ENCODE measurements around the gene ALPK3.
A peak's percentile ranks its signal among the peaks of the same experiment; 100 is the strongest.

Gene ALPK3

DNA sequence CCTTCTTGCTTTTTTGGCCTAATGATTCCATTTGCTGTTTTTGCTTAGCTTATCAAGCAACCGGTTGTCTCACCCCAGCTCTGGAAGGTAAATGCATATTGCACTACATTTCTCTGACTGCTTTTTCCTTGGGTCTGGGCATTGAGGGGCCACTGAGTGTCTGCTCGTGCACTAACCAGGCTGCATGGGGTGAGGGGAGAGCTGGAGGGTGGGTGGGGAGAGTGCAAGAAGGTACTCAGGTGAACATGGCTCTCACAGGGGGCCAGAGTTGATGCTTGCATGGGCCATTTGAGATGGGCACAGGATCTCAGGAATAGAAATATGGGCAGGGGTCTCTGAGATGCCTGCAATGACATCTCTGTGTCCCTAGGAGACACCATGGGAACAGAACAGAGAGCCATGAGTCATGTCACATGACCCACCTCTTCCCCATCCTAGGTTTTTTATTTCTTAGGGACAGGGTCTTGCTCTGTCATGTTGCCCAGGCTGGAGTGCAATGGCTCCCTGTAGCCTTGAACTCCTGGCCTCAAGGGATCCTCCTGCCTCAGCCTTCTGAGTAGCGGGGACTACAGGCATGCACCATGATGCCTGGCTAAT, 6.2 kb downstream of the ALPK3 start:
- TF ChIP-seq, protein P1, sequence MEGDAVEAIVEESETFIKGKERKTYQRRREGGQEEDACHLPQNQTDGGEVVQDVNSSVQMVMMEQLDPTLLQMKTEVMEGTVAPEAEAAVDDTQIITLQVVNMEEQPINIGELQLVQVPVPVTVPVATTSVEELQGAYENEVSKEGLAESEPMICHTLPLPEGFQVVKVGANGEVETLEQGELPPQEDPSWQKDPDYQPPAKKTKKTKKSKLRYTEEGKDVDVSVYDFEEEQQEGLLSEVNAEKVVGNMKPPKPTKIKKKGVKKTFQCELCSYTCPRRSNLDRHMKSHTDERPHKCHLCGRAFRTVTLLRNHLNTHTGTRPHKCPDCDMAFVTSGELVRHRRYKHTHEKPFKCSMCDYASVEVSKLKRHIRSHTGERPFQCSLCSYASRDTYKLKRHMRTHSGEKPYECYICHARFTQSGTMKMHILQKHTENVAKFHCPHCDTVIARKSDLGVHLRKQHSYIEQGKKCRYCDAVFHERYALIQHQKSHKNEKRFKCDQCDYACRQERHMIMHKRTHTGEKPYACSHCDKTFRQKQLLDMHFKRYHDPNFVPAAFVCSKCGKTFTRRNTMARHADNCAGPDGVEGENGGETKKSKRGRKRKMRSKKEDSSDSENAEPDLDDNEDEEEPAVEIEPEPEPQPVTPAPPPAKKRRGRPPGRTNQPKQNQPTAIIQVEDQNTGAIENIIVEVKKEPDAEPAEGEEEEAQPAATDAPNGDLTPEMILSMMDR (conservative IDR thresholded peaks at IDR 0.05; ENCODE audit: low read depth, low read length) = no peak
- DNase-seq (ENCODE audit: low read depth) = no peak
- no peak overlapping the region for H3K4me3 ChIP-seq (ENCODE audit: low read depth, low read length)

DNA sequence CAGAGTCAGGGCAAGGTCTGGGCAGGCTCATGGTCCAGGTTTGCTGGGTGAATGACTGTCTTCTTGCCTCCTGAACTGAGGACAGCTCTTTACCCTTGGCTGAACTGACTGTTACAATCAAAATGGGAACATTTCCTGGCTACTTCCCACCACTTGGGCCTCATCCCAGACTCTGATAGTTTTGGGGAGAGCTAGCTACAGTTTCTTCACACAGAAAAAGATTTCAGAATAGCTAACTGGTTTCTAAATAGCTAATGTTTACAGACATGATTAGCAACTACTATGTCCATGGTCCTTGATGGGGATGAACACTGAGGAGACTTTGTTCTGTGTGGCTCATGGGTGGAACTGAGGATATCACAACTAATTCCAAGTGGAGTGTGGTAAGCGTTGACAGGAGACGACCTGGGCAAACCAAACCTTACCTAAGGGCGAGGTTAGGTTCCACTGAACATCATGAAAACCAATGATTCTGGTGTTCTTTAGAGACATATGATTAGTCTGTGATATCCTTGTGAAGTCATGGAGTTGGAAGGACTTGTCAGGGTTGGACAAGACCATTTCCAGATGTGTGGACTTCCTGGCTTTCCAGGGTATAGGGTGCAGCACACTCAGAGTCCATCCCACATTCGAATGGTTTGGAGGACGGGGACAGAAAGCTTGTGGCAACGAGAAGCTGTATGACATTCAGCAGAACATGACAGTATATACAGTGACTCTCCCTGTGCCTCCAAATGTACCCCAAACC, 7.3 kb downstream of the ALPK3 start:
- TF ChIP-seq, protein P1 (conservative IDR thresholded peaks at IDR 0.05; ENCODE audit: low read depth, low read length) = no peak
- no peak overlapping the region for H3K4me3 ChIP-seq (ENCODE audit: low read depth, low read length)
- DNase-seq (ENCODE audit: low read depth) = no peak

DNA sequence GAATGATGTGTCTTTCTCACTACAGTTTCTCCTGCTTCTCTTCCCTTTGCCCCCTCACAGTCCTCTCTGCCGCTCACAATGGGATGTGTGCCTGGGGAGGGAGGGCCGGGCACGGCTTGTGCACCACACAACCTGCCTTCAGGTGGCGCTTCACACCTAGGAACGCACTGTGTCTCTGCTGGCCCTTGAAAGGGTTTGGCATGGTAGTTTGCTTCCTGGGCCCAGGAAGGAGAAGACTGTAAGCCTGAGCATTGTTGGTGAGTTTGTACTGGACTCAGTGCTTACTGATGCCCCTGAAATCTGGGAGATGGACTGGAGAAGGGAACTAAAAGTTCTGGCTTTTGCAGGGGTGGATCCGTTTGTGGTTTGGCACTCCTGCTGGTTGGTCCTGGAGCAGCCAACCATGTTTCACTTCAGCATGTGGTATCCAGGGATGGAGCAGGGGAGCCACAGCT, 9.2 kb downstream of the ALPK3 start:
- peak; percentile 31 for DNase-seq (ENCODE audit: low read depth)

DNA sequence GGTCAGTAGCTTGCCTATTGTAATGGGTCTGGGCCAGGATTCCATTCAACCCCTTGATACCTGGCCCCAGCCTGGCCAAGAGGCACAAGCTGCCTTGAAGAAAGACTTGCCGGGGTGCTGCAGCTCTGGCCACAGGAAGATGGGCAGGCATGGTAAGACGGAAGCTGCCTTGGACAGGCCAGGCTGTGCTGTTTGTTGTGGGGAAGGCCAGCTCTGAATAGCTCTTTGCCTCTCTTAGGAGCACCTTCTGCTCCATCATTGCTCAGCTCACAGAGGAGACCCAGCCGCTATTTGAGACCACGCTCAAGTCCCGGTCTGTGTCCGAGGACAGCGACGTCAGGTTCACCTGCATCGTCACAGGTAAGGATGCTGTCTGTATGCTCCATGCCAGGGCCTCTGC, 10.1 kb downstream of the ALPK3 start:
- DNase-seq (ENCODE audit: low read depth) = no peak
- TF ChIP-seq, protein P1 (conservative IDR thresholded peaks at IDR 0.05; ENCODE audit: low read depth, low read length) = no peak
- no peak overlapping the region for H3K4me3 ChIP-seq (ENCODE audit: low read depth, low read length)

More for the DNA sequence above, 9.2 kb downstream of the ALPK3 start:
- TF ChIP-seq, protein P1 (conservative IDR thresholded peaks at IDR 0.05; ENCODE audit: low read depth, low read length) = peak; percentile 52
- no peak overlapping the region for H3K4me3 ChIP-seq (ENCODE audit: low read depth, low read length)

DNA sequence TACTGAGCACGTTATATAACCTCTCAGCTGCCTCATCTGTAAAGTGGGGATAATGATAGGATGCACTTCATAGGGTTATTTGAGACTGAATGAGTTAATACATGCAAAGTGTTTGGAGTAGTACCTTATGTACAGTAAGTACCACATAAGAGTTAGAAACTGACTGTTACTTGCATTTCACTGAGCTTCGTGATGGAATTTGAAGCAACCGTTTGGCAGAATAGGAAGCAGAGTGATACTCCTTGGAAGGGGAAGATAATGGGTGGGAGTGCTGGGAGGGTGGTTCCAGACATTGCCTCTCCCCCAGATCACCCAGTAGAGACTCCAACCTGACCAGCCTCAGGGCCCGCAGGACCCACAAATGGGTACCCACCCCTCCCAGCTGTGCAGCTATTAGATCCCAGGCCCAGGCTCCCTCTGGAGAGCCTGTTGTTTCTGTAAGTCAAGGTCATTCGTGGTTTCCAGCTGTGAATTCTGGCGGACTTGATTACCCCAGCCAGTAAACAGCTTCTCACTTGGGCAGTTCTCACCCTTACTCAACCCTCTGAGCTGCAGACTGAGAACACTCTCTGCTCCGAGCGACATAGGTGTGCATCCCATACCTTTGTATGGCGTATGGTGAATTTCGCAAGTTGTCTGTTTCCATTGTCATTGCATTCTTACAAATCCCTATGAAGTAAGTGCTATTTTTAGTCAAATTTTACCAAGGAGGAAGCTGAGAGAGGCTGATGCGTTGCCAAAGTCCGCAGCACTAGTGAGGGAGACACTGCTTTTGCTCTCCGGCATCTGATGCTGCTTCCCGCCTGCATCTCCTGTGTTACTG, 11.1 kb downstream of the ALPK3 start:
- DNase-seq (ENCODE audit: low read depth) = peak; percentile 68
- no peak overlapping the region for H3K4me3 ChIP-seq (ENCODE audit: low read depth, low read length)
- TF ChIP-seq, protein P1 (conservative IDR thresholded peaks at IDR 0.05; ENCODE audit: low read depth, low read length) = no peak

DNA sequence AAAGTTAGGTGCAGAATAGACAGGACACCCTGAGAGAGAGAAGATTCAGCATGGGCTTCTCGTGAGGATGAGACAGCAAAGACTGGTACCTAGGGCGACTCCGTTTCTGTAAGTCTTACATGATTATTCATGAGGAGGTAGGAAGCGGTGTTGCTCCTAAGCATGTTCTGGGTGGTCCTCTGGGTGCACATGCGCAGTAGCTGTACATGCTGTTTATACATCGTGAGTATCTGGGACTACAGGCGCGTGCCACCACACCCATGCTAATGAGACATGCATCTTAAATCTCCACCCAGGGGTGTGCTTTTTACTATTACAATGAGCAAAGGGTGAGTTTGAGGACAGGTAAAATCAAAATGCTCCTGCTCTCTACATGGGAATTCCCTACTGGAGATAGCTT, 12.3 kb downstream of the ALPK3 start:
- no peak overlapping the region for H3K4me3 ChIP-seq (ENCODE audit: low read depth, low read length)
- TF ChIP-seq, protein P1 (conservative IDR thresholded peaks at IDR 0.05; ENCODE audit: low read depth, low read length) = no peak
- no peak for DNase-seq (ENCODE audit: low read depth)

All from choroid plexus epithelial cell (primary cell).